HCEC 1CT (cell line): ENCODE data around the gene KLF13.

Experiments
- DNase-seq: peaks from one replicate; pipeline ENCODE4 v3.0.0-alpha.2; 2017

The KLF13 gene

GRCh38 chr15:31317421-31318327, 9.0 kb upstream of the KLF13 start:
- DNase-seq, result no peak

GRCh38 chr15:31318429-31318828, 8.2 kb upstream of the KLF13 start:
- DNase-seq, result no peak

- no peak for DNase-seq
Measured at GRCh38 chr15:31320022-31320421, 6.6 kb upstream of the KLF13 start.

GRCh38 chr15:31321418-31321817, 5.2 kb upstream of the KLF13 start:
- no peak for DNase-seq

- no peak for DNase-seq
Measured at GRCh38 chr15:31322504-31322903, 4.1 kb upstream of the KLF13 start.

GRCh38 chr15:31323627-31324026, 3.0 kb upstream of the KLF13 start:
- DNase-seq, result no peak

- no peak for DNase-seq
Measured at GRCh38 chr15:31324186-31324585, 2.4 kb upstream of the KLF13 start.

- no peak for DNase-seq
Measured at GRCh38 chr15:31324806-31325594, 1.6 kb upstream of the KLF13 start.

- peak; percentile 3 for DNase-seq
Measured at GRCh38 chr15:31325595-31326155, 960 bp upstream of the KLF13 start.

- DNase-seq, result no peak
Measured at GRCh38 chr15:31326875-31327668, 437 bp downstream of the KLF13 start.

- DNase-seq, result peak; percentile 17
Measured at GRCh38 chr15:31327669-31328427, 1.2 kb downstream of the KLF13 start.

GRCh38 chr15:31328428-31328968, 1.9 kb downstream of the KLF13 start:
- DNase-seq, result peak; percentile 30

- no peak for DNase-seq
Measured at GRCh38 chr15:31328969-31329639, 2.5 kb downstream of the KLF13 start.

- no peak for DNase-seq
Measured at GRCh38 chr15:31329640-31330010, 3.0 kb downstream of the KLF13 start.

- DNase-seq, result no peak
Measured at GRCh38 chr15:31330111-31330785, 3.6 kb downstream of the KLF13 start.

GRCh38 chr15:31330836-31331235, 4.2 kb downstream of the KLF13 start:
- no peak for DNase-seq

GRCh38 chr15:31331389-31331788, 4.8 kb downstream of the KLF13 start:
- DNase-seq, result no peak

- no peak for DNase-seq
Measured at GRCh38 chr15:31332020-31332680, 5.5 kb downstream of the KLF13 start.

GRCh38 chr15:31332681-31333071, 6.0 kb downstream of the KLF13 start:
- DNase-seq, result no peak

- no peak for DNase-seq
Measured at GRCh38 chr15:31333119-31333518, 6.5 kb downstream of the KLF13 start.
